Brain microvascular endothelial cell (primary cell): ENCODE data around the gene TAF3.

Experiments used
- DNase-seq: peaks from one replicate; pipeline ENCODE4 v3.0.0-alpha.2; 2020
- H3K27ac ChIP-seq: fragments of 250-450 bp; sonication (Bioruptor Pico); 2 replicates; pipeline ENCODE4 v1.5.1; 2020; ENCODE audit warnings: mild to moderate bottlenecking, moderate library complexity
- H3K27me3 ChIP-seq: fragments of 250-450 bp; sonication (Bioruptor Pico); replicated peaks from 2 replicates; pipeline ENCODE4 v1.5.1; 2020; ENCODE audit warnings: mild to moderate bottlenecking
- H3K36me3 ChIP-seq: fragments of 250-450 bp; sonication (Bioruptor Pico); replicated peaks from 2 replicates; pipeline ENCODE4 v1.5.1; 2020; ENCODE audit warnings: mild to moderate bottlenecking
- H3K4me3 ChIP-seq: 2 replicates; pipeline ENCODE4 v1.5.1; 2011; ENCODE audit warnings: low read depth, mild to moderate bottlenecking, control low read depth, low read length, moderate library complexity
- CTCF ChIP-seq: IDR thresholded peaks from 2 replicates; pipeline ENCODE4 v1.5.1; 2011; ENCODE audit warnings: low read depth, mild to moderate bottlenecking, moderate library complexity, low read length, control low read depth, inconsistent platforms; ENCODE audit errors: missing control alignments
- in situ Hi-C: cut with HindIII; loops from 2 replicates; pipeline ENCODE4 v1.10.0; 2017; ENCODE audit warnings: low sequenced_read_pairs, low pct_ligation_motif_present

Gene TAF3

GRCh38 chr10:7794251-7795026, 23.9 kb upstream of the TAF3 start:
- no peak overlapping the region for H3K27ac ChIP-seq
- no peaks in the 10 kb centered on the region for H3K27me3 ChIP-seq
- DNase-seq, result no peak
- in situ Hi-C loops, result no loop called here
- H3K4me3 ChIP-seq, result no peak overlapping the region
- no peak for TF ChIP-seq CTCF
- peaks cover 17% of the 10 kb centered on the region for H3K36me3 ChIP-seq

- peak; percentile 68 for DNase-seq
- Histone ChIP-seq H3K36me3 (peaks cover 29% of the 10 kb centered on the region), H3K4me3 (no peak overlapping the region), H3K27ac (peak overlapping the region; percentile 9), H3K27me3 (no peaks in the 10 kb centered on the region)
- no peak for TF ChIP-seq CTCF
- in situ Hi-C loops, result no loop called here
Measured at GRCh38 chr10:7795605-7796004, 22.7 kb upstream of the TAF3 start.

GRCh38 chr10:7797582-7797981, 20.7 kb upstream of the TAF3 start:
- Histone ChIP-seq H3K27me3 (no peaks in the 10 kb centered on the region), H3K4me3 (no peak overlapping the region), H3K36me3 (peaks cover 47% of the 10 kb centered on the region), H3K27ac (peak overlapping the region; percentile 65)
- no peak for TF ChIP-seq CTCF
- peak; percentile 96 for DNase-seq
- in situ Hi-C loops, result no loop called here

GRCh38 chr10:7802606-7803005, 15.7 kb upstream of the TAF3 start:
- no peak for DNase-seq
- TF ChIP-seq CTCF, result no peak
- H3K4me3 ChIP-seq, result no peak overlapping the region
- no peak overlapping the region for H3K27ac ChIP-seq
- no peaks in the 10 kb centered on the region for H3K27me3 ChIP-seq
- in situ Hi-C loops, result no loop called here
- peaks cover 82% of the 10 kb centered on the region for H3K36me3 ChIP-seq

- DNase-seq, result no peak
- in situ Hi-C loops, result no loop called here
- Histone ChIP-seq H3K27me3 (no peaks in the 10 kb centered on the region), H3K4me3 (no peak overlapping the region), H3K36me3 (peaks cover 80% of the 10 kb centered on the region), H3K27ac (no peak overlapping the region)
- no peak for TF ChIP-seq CTCF
Measured at GRCh38 chr10:7804216-7804615, 14.1 kb upstream of the TAF3 start.

- in situ Hi-C loops, result no loop called here
- no peak for TF ChIP-seq CTCF
- peaks cover 75% of the 10 kb centered on the region for H3K36me3 ChIP-seq
- H3K27me3 ChIP-seq, result no peaks in the 10 kb centered on the region
- H3K27ac ChIP-seq, result no peak overlapping the region
- no peak overlapping the region for H3K4me3 ChIP-seq
- no peak for DNase-seq
Measured at GRCh38 chr10:7804741-7805140, 13.6 kb upstream of the TAF3 start.
